Colonic mucosa (tissue), 4 donors: ENCODE data around the gene FILIP1. TPM values are rescaled to one million over a fixed set of nuclear protein-coding genes. Genes with fewer than 3 reads are reported as not detected.
A peak's percentile ranks its signal among the peaks of the same experiment; 100 is the strongest.

Source experiments
- DNase-seq: peaks from one replicate; pipeline ENCODE4 v3.0.0-alpha.2; 2020
- H3K27ac ChIP-seq: fragments of 200-600 bp; one replicate; pipeline ENCODE4 v1.8.0; 2021
- H3K27me3 ChIP-seq: fragments of 200-600 bp; one replicate; pipeline ENCODE4 v1.8.0; 2021
- H3K36me3 ChIP-seq: fragments of 200-600 bp; one replicate; pipeline ENCODE4 v1.8.0; 2021
- H3K4me1 ChIP-seq: fragments of 200-600 bp; one replicate; pipeline ENCODE4 v1.8.0; 2021; ENCODE audit warnings: mild to moderate bottlenecking
- H3K4me3 ChIP-seq: fragments of 200-600 bp; one replicate; pipeline ENCODE4 v1.8.0; 2021
- H3K9ac ChIP-seq, 2 donors: one replicate each; pipeline ENCODE4 v1.7.0; 2013; ENCODE audit warnings: control low read depth in 2 of 2, low read depth in 2 of 2, low read length in 2 of 2
- H3K9me3 ChIP-seq: fragments of 200-600 bp; one replicate; pipeline ENCODE4 v1.8.0; 2021
- intact Hi-C: fragments of 100-400 bp; cut with DNase I; formaldehyde crosslinking; loops from one replicate; pipeline ENCODE4 v1.14.1; 2022
- total RNA-seq, 2 donors: library from RNA; stranded (reverse); fragmentation: NEBNext Ultra II Directional in 1 of 2; extraction: Animal tissue kit (Norgen Biotek cat#: 25700) in 1 of 2; gene quantifications; one replicate each; pipeline ENCODE4 v1.2.1, GENCODE V29; 2021
- TF ChIP-seq, protein P1 (sequence below): fragments of 200-600 bp; IDR thresholded peaks from one replicate; pipeline ENCODE4 v1.8.0; 2022; ENCODE audit warnings: antibody characterized with exemption, mild to moderate bottlenecking
- donor health status: healthy.
- donor health status: DM: no; HTN: no; CAD: no.
- donor health status: DM: no; HTN: no; CAD: no.

FILIP1 gene
- total RNA-seq, 2 donors from 2014 or later: 0.57 to 6.5 TPM

DNA sequence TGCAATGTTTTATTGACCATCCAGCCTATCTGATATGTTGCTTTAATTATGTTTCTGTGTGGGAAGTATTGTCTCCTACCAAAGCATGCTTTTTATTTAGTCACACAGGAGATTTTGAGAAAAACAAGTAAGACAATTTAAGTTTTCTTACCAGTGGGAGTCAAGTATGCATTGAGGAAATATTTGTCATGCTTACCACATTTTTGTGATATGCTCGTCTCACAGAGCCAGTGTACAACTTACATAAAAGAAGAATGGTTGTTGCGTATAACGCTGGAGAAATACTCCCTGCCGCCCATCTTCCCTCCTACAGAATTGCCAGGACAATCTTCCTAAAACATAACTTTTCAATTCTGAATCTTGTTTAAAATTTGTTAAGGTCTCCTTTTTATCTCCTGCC is 37.1 kb upstream of the FILIP1 start:
- Histone ChIP-seq H3K4me1 (no peaks in the 10 kb centered on the region), H3K4me3 (no peak overlapping the region), H3K9ac (no peak overlapping the region), H3K9me3 (no peaks in the 10 kb centered on the region), H3K27ac (no peak overlapping the region), H3K36me3 (no peaks in the 10 kb centered on the region), H3K27me3 (no peaks in the 10 kb centered on the region)
- no peak for DNase-seq
- TF ChIP-seq, protein P1, sequence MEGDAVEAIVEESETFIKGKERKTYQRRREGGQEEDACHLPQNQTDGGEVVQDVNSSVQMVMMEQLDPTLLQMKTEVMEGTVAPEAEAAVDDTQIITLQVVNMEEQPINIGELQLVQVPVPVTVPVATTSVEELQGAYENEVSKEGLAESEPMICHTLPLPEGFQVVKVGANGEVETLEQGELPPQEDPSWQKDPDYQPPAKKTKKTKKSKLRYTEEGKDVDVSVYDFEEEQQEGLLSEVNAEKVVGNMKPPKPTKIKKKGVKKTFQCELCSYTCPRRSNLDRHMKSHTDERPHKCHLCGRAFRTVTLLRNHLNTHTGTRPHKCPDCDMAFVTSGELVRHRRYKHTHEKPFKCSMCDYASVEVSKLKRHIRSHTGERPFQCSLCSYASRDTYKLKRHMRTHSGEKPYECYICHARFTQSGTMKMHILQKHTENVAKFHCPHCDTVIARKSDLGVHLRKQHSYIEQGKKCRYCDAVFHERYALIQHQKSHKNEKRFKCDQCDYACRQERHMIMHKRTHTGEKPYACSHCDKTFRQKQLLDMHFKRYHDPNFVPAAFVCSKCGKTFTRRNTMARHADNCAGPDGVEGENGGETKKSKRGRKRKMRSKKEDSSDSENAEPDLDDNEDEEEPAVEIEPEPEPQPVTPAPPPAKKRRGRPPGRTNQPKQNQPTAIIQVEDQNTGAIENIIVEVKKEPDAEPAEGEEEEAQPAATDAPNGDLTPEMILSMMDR: no peak
- intact Hi-C loops: no loop called here

GRCh38 chr6:75528423-75528822 is 34.8 kb upstream of the FILIP1 start:
- Histone ChIP-seq H3K4me1 (no peaks in the 10 kb centered on the region), H3K9ac (no peak overlapping the region), H3K9me3 (no peaks in the 10 kb centered on the region), H3K27ac (no peak overlapping the region), H3K36me3 (no peaks in the 10 kb centered on the region), H3K4me3 (no peak overlapping the region), H3K27me3 (no peaks in the 10 kb centered on the region)
- DNase-seq: no peak
- TF ChIP-seq, protein P1: no peak
- intact Hi-C loops: loop anchor here (5.0 kb wide), 1 partner anchor 261 kb away; no protein-coding TSS in a partner anchor

DNA sequence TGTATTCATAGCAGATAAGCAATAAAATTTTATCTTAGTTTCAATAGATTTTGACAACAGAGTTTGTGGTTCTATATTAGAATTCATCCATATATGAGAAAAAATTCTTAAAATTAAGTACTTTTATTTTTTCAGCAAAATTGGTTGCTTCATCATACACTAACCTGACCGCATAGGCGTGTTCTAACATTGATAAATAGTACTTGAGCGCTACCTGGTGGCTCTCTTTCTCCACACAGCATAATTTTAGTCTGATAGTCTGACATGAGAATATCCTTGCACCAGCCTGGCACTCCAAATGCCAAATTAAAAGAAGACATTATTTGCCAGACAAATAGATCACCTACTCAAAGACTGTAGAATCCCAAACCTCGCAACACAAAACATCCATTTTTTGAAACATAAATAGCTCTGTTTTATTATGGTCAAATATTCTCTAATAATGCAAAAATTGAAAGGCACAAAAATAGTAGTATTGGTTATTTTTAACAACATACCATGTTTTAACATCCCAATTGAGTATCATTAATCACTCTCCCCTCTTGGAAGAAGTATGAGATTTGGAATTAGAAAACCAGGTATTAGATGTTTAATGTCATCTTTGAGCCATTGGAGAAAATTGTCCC is 33.0 kb upstream of the FILIP1 start:
- intact Hi-C loops: loop anchor here (5.0 kb wide), 1 partner anchor 259 kb away; no protein-coding TSS in a partner anchor
- no peaks in the 10 kb centered on the region for H3K27me3 ChIP-seq
- TF ChIP-seq, protein P1: peak; percentile 54
- H3K4me1 ChIP-seq: no peaks in the 10 kb centered on the region
- no peak overlapping the region for H3K27ac ChIP-seq
- H3K4me3 ChIP-seq: no peak overlapping the region
- H3K9me3 ChIP-seq: no peaks in the 10 kb centered on the region
- DNase-seq: peak; percentile 69
- no peak overlapping the region for H3K9ac ChIP-seq
- no peaks in the 10 kb centered on the region for H3K36me3 ChIP-seq

DNA sequence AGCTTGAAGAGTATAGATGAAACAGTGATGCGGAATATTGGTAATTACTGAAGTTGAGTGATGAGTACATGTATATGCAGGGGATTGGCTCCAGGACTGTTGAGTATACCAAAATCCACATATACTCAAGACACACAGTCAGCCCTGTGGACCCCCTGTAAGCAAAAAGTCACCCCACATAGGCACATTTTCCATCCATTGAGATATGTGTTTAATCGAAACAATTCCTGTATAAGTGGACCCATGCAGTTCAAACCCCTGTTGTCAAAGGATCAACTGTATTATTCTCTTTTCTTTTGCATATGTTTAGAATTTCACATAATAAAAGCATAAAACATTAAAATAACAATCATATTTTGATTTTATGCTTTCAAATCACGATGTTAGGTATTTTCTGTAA is 32.1 kb upstream of the FILIP1 start:
- intact Hi-C loops: loop anchor here (2.0 to 5.0 kb wide), 2 partner anchors 229 to 258 kb away; no protein-coding TSS in a partner anchor

DNA sequence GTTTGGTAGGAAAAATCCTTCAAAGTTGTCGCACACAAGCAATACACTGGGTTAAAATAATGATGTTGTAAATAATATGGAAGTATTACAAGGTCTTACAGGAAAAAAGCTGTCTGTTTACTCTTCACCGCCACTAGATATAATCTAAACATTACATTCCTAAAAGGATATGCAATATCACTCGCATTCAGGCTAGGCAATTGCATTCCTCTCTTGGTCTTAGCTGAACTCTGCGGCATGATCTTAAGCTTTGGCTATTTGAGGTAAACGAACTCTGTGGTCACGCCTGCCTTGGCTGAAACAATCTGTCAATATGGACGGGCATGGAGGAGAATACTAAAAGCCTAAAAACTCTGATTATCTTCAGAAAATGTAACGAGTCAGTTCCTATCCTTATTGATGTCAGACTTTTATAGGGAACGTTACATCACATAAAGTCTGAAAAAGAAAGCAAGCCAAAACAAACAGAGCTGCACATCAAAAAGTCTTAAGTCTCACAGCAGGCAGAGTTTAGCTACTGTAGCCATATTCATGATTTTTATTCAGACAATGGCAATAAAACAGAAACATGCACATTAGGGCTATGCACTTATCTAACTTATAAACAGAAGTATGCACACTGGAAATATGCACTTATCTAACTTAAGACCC is 30.8 kb upstream of the FILIP1 start:
- DNase-seq: no peak
- Histone ChIP-seq H3K27me3 (no peaks in the 10 kb centered on the region), H3K4me1 (no peaks in the 10 kb centered on the region), H3K4me3 (no peak overlapping the region), H3K36me3 (no peaks in the 10 kb centered on the region), H3K9ac (no peak overlapping the region), H3K27ac (no peak overlapping the region), H3K9me3 (no peaks in the 10 kb centered on the region)
- intact Hi-C loops: loop anchor here (2.0 to 5.0 kb wide), 2 partner anchors 157 to 228 kb away; no protein-coding TSS in a partner anchor
- TF ChIP-seq, protein P1: no peak

More for the DNA sequence above, 32.1 kb upstream of the FILIP1 start:
- Histone ChIP-seq H3K9me3 (no peaks in the 10 kb centered on the region), H3K4me1 (no peaks in the 10 kb centered on the region), H3K27ac (no peak overlapping the region), H3K36me3 (no peaks in the 10 kb centered on the region), H3K27me3 (no peaks in the 10 kb centered on the region), H3K9ac (no peak overlapping the region), H3K4me3 (no peak overlapping the region)
- TF ChIP-seq, protein P1: no peak
- no peak for DNase-seq
